ENCODE measurements around the gene SETD2.

DNA sequence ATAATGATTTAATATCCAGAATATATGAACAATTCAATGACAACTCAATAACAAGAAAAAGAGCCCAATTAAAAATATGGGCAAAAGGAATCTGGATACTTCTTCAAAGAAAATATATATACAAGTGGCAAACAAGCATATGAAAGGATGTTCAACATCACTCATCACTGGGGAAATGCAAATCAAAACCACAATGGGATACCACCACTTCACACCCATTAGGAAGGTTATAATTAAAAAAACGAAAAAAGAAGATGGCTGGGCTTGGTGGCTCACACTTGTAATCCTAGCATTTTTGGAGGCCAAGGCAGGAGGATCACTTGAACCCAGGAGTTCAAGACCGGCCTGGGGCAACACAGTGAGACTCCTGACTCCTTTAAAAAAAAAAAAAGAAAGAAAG lies 191.5 kb downstream of the SETD2 start:
- TF ChIP-seq CTCF (IDR thresholded peaks at IDR 0.05): no peak
- TF ChIP-seq POLR2A (IDR thresholded peaks at IDR 0.05): no peak

Data from lower leg skin (tissue), 3 donors.